Activated CD4-positive, CD25-positive, alpha-beta regulatory T cell (primary cell): ENCODE results near the gene ADCY9.
"Not testable (repeated sequence)": the region's sequence is repeated elsewhere in the genome, so short reads cannot be mapped to it uniquely, and the experiment has no call there.

Source experiments
- DNase-seq, 4 experiments: peaks; one replicate each; lab custom pipeline; 2025; lab: John Stamatoyannopoulos, UW

Gene ADCY9

DNA sequence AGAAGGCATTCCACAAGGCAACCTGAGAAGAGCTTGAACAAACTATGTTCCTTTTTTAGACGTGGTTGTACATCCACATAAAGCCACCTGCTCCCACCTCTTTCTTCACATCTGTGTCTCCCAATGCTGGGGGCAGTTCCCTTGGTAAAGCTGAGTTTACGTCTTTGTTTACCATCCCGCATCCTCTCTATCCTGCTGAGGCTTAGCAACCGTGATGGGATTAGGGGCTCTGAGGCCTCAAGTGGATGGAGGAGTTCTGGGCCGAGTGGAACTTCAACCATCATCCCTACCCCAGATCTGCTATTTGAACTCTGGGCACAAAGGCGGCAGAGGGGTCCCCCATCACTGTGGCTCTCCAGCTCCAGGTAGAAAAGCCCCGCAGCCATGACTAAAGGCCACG lies 141.5 kb downstream of the ADCY9 start:
- DNase-seq = no peak

- DNase-seq = no peak
Measured at GRCh38 chr16:3971706-3972105, 144.5 kb downstream of the ADCY9 start.

- no peak for DNase-seq
Measured at GRCh38 chr16:3971261-3971660, 145.0 kb downstream of the ADCY9 start.

GRCh38 chr16:3968551-3968950 lies 147.7 kb downstream of the ADCY9 start:
- DNase-seq = no peak

DNA sequence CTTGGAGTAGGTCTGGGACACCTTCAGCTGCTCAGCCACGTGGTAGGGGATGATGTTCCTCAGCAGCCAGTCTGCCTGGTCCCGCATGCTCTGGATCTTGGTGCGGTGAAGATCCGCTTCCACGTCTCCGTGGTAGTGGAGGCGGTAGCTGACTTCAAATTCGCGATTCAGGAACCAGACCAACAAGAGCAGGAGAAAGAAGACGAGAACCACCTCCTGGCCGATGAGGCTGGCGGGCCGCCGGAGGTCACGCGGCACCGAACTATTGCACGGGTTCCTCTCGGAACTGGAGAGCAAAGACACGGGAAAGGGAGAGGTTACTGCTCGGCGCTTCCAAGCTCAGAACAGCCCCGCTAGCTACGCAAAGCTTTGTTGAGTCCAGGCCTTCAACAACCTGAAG lies 149.6 kb downstream of the ADCY9 start:
- no peak for DNase-seq

DNA sequence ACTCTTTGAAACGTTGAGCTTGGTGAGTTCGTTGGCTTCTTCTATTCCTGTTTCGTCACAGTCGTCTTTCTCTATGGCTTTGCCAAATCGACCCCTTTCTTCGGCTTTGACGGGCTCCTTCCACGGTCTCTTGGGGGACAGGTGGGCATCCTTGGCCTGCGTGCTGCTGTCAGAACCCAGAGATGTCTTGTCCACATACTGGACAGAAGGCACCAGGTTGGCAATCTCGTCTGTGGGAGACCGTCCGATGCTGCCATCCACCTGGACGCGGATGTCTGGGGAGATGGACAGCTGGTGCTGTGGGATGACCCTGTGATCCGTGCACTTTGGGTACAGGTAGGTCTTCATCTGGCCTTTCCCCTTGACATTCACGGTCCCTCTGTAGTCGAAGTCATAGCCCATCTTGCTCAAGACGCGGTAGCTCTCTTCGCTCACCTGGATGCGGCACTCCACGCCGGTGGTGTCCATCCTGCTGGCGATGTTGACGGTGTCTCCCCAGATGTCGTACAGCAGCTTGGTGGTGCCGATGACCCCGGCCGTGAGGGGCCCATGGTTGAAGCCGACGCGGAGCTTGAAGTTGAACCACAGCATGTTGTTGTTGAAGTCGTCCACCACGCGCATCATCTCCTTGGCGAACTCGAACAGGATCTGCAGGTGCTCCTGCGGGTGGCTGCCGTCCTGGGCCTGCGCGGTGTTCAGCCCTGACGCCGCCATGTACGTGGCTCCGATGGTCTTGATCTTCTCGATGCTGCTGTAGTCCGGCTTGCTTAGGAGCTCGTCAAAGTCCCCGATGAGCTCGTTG lies 150.3 kb downstream of the ADCY9 start:
- no peak for DNase-seq

DNA sequence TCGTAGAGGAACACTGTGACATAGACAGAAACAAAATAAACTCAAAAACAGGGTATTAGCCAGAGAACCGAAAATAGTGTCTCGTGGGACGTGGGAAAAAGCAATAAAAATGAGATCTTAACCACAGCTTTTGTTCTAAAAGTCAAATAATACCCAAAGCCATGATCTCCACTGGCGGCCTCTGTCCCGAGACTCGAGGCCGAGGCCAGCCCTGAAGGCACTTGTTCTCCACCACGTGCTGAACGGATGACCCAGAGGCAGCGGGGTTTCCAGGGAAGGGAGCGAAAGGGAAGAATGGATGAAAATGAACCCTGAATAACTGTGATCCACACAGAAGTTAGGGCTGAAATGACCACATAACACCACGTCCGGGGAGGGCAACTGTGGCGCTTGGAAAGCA lies 150.9 kb downstream of the ADCY9 start:
- no peak for DNase-seq

- no peak for DNase-seq
Measured at GRCh38 chr16:3964686-3965290, 151.5 kb downstream of the ADCY9 start.

DNA sequence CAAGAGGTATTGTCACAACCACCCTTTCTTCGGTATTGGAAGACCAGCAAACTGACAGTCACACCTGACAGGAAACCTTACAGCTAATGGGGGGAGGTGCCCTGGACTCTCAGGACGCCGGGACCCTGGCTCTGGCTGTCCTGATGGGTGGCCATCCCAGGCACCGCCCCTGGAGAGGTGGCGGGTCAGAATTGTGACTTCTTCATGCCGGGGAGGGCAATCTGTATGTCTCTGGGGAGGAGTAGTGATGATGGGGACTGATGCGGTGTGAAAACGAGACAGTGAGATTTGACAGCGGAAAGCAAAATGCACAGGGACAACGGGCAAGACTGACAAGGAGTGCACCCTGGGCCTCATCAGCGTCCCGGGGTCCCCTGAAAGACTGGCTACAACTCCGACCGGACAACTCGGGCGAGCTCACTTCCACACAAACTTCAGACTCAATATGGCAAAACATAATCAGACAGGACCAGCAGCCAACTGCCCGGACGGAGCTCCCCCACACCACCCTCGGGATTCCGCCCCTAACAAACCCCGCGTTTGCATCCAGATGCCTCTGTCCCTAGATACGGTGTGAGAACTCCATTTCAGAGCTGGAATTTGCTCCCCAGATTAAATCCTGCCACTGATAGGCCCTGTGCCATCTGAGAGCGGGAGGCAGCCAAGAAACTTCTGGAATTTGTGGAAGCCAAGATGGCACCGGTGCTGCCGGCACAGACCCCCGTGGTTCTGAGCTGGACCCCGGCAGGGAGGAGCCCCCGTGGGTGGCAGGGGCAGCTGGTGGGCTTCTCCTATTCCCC lies 152.2 kb downstream of the ADCY9 start:
- DNase-seq = no peak

DNA sequence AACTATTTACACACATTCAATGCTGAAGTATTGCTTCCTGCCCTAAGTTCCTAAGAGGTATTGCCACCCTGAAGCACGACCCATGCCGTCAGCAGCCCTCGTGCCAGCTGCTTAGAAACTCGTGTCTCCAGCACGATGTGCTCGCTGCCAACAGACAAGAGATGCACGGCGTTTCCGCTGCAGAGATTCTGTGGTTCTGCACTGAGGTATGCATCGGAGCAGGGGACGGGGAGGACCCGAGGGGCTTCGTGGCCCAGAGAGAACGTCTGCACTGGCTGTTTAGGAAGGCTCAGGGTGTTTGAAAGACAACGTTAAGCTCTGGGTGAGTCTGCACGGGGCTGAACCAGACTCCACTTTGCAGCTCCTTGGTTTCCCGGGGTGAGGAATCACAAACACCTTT lies 153.0 kb downstream of the ADCY9 start:
- DNase-seq = no peak

DNA sequence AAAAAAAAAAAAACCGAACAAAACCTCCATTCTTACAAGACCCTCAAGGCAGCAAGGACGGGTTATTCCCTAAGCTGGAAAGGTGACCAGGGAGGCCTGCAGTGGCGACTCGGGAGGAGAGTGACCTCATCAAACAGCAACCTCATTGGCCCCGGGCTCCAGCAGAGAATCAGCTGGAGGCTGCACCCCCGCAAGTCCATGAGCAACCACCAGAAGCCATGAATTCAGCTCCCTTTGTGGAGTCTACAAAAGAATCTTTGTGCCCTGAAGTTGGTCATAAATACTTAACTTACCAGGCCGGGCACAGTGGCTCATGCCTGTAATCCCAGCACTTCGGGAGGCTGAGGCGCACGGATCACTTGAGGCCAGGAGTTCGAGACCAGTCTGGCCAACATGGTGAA lies 154.8 kb downstream of the ADCY9 start:
- DNase-seq = no peak

DNA sequence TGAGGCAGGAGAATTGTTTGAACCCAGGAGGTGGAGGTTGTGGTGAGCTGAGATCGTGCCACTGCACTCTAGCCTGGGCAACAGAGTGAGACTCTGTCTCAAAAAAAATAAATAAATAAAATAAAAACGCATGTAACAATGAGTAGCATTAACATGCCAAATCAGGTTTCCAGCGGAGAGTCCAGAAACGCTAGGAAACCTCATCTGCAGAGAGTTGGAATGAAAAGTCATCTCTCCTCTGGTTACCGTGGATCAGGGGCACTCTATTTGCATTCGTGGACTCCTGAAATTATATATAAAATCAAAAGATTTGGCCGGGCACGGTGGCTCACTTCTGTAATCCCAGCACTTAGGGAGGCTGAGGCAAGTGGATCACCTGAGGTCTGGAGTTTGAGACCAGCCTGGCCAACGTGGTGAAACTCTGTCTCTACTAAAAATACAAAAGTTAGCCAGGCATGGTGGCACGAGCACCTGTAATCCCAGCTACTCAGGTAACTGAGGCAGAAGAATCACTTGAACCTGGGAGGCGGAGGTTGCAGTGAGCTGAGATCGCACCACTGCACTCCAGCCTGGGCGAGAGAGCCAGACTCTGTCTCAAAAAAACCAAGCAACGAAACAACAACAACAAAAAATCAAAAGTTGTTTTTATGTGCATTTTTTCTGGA lies 156.2 kb downstream of the ADCY9 start:
- DNase-seq = not testable (repeated sequence)

DNA sequence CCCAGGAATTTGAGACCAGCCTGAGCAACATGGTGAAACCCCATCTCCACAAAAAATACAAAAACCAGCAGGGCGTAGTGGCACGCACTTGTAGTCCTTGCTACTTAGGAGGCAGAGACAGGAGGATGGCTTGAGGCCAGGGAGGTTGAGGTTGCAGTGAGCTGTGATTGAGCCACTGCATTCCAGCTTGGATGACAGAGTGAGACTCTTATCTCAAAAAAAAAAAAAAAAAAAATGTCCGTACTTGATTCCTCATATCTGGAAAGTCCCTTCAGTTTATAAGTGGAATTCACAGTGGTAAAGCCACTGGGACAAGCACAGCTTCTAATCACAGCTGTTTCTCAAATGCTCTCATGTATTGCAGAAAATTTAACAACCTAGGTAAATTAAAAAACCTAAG lies 157.1 kb downstream of the ADCY9 start:
- DNase-seq = no peak

- DNase-seq = no peak
Measured at GRCh38 chr16:3957344-3957980, 158.8 kb downstream of the ADCY9 start.

DNA sequence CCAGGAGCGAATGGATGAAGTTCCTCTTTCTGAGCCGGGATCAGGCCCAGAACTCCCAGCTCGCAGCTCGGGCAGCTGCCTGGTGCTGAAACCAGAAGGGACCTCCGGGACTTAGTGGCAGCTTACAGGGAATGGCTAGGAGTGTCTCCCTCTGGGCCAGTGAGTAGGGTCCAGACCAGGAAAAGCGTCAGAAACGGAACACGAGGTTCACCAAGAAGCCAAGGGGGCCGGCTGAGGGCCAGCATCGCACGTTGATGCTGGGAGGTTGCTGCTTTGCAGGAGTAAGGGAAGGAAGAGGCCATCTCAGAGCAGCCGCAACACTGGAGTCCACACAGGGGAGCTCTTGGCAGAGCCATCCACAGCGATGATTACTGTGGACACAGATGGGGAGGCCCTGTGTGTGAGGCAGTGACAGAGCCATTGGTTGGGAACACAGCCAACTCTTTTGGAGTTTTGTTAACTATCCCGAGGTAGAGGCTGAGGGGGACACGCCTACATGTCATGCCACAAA lies 161.8 kb downstream of the ADCY9 start:
- no peak for DNase-seq

GRCh38 chr16:3953728-3954410 lies 162.4 kb downstream of the ADCY9 start:
- DNase-seq = no peak

- DNase-seq = no peak
Measured at GRCh38 chr16:3952737-3953131, 163.5 kb downstream of the ADCY9 start.

GRCh38 chr16:3951861-3952736 lies 164.1 kb downstream of the ADCY9 start:
- no peak for DNase-seq

DNA sequence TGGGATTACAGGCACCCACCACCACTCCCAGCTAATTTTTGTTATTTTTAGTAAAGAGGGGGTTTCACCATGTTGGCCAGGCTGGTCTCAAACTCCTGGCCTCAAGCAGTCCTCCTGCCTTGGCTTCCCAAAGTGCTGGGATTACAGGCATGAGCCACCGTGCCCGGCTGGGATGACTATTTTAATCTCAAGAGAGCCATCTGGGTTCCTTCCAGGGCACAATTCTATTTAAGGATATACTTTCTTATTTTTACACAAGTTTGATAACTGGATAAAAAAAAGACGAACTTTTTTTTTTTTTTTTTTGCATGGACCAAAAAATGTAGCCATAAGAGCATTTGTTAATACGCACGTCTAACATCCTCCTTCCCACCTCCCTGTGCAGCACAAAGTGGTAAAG lies 164.9 kb downstream of the ADCY9 start:
- DNase-seq = not testable (repeated sequence)
